Neutrophil (primary cell): Measurements from ENCODE around the gene SLC11A2.

Experiments
- H3K27ac ChIP-seq: fragments of 200-600 bp; sonication (generic); 2 replicates; pipeline ENCODE4 v1.5.1; 2016; ENCODE audit warnings: mild to moderate bottlenecking, moderate library complexity
- H3K27me3 ChIP-seq: fragments of 200-600 bp; sonication (generic); 2 replicates; pipeline ENCODE4 v1.6.0; 2016; ENCODE audit warnings: mild to moderate bottlenecking
- H3K36me3 ChIP-seq: fragments of 200-600 bp; sonication (generic); 2 replicates; pipeline ENCODE4 v1.5.1; 2017
- H3K4me1 ChIP-seq, 2 experiments: fragments of 200-600 bp in 1 of 2; sonication (generic) in 1 of 2; 1 replicate in 1 of 2; 2 replicates in 1 of 2; pipeline versions ENCODE4 v1.5.1 to v1.6.1; 2013 to 2016; ENCODE audit warnings: low read depth in 1 of 2, low read length in 1 of 2, mild to moderate bottlenecking in 1 of 2, moderate library complexity in 1 of 2; ENCODE audit not compliant: control insufficient read depth in 1 of 2, insufficient read depth in 1 of 2
- H3K4me3 ChIP-seq, 2 experiments: fragments of 200-600 bp in 1 of 2; sonication (generic) in 1 of 2; 1 replicate in 1 of 2; 2 replicates in 1 of 2; pipeline ENCODE4 v1.5.1; 2013 to 2016; ENCODE audit warnings: low read depth in 1 of 2, low read length in 1 of 2, mild to moderate bottlenecking in 1 of 2, moderate library complexity in 1 of 2
- H3K9me3 ChIP-seq: fragments of 200-600 bp; sonication (generic); 2 replicates; pipeline ENCODE4 v1.5.1; 2016
- CTCF ChIP-seq: fragments of 200-600 bp; sonication (generic); IDR thresholded peaks from 2 replicates; pipeline ENCODE4 v1.5.1; 2016; ENCODE audit warnings: antibody characterized with exemption

The SLC11A2 gene

DNA sequence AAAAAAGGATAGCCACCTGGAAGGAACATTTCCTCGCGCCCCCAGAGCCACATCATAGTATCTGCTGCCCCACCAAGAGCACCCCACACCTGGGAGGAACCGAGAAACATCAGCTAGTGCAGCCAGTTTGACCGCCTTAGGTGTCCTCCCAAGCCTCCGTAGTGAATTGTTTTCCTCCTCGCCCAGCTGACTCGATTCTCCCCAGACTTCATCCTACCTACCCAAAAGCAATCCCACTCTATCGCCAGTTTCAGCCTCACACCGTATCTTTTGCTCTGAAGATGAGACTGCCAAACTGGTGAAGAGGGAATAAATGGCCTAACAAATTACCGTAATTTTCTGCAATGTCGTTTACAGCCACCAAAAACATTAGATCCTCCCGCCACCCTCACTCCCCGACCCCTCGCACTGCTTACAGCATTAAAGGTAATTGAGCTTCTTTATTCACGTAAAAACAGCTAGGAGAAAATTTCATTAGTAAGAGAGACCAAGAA, 1.2 kb upstream of the SLC11A2 start:
- Histone ChIP-seq H3K27ac (no peak overlapping the region), H3K4me3 (no peak overlapping the region), H3K4me1 (peaks cover 24% of the 10 kb centered on the region in 2 experiments), H3K36me3 (no peaks in the 10 kb centered on the region), H3K9me3 (no peaks in the 10 kb centered on the region), H3K27me3 (peaks cover 6% of the 10 kb centered on the region)
- TF ChIP-seq CTCF, result no peak

DNA sequence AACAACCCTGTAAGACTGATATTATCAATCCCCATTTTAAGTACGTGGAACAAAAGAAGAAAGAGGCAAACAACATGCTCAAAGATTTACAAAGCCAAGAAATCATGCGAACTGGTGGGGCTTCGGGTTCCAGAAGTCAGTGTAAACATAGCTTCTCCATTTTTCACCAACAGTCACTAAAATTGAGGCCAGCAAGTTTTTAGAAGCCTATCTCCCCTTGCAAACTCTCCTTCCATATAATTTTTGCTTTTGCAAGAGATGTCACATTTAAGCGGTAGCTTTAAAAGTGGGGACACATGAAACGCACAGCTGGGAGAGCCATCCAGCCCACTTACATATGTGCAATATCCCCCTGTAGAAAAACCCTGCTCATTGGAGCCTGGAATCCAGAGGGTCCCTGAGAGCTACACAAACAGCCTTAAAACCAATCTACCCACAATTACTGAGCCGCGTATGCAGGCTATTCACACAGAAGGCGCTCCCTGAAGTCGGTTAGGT, 797 bp downstream of the SLC11A2 start:
- H3K27me3 ChIP-seq, result peaks cover 6% of the 10 kb centered on the region
- peaks cover 24 to 29% of the 10 kb centered on the region in 2 experiments for H3K4me1 ChIP-seq
- H3K4me3 ChIP-seq, result peak overlapping the region; percentile 78 to 85
- peak overlapping the region; percentile 12 for H3K27ac ChIP-seq
- no peaks in the 10 kb centered on the region for H3K9me3 ChIP-seq
- no peaks in the 10 kb centered on the region for H3K36me3 ChIP-seq
- TF ChIP-seq CTCF, result no peak

GRCh38 chr12:51023625-51024382, 2.4 kb downstream of the SLC11A2 start:
- no peak for TF ChIP-seq CTCF
- Histone ChIP-seq H3K27me3 (peaks cover 6% of the 10 kb centered on the region), H3K27ac (no peak overlapping the region), H3K36me3 (no peaks in the 10 kb centered on the region), H3K9me3 (no peaks in the 10 kb centered on the region), H3K4me1 (peaks cover 24 to 29% of the 10 kb centered on the region in 2 experiments), H3K4me3 (no peak overlapping the region)

DNA sequence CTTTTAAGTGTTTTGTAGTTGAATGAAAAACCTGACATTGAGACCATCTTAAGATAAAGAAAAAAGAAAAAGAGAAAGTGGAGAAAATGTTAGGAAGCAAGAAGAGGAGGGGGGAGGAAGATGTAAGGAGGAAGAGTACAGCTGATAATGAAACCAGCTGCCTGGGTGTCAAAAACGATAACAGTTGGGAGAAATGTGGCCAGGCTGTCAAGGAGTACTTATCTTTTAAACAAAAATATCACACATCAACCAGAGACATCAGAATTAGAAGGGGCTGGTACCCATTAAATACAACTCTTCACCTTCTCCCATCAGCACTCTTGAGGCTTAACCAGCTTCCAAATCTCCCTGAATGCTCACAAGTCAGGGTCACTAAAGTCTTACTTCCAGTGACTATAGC, 4.5 kb downstream of the SLC11A2 start:
- H3K4me1 ChIP-seq, result peaks cover 23 to 29% of the 10 kb centered on the region in 2 experiments
- no peaks in the 10 kb centered on the region for H3K9me3 ChIP-seq
- H3K27ac ChIP-seq, result peak overlapping the region; percentile 1
- no peaks in the 10 kb centered on the region for H3K36me3 ChIP-seq
- no peak overlapping the region for H3K4me3 ChIP-seq
- no peak for TF ChIP-seq CTCF
- H3K27me3 ChIP-seq, result no peaks in the 10 kb centered on the region

GRCh38 chr12:51020448-51021182, 5.6 kb downstream of the SLC11A2 start:
- no peak overlapping the region for H3K4me3 ChIP-seq
- TF ChIP-seq CTCF, result no peak
- no peaks in the 10 kb centered on the region for H3K36me3 ChIP-seq
- H3K27ac ChIP-seq, result no peak overlapping the region
- H3K9me3 ChIP-seq, result no peaks in the 10 kb centered on the region
- peaks cover 17 to 23% of the 10 kb centered on the region in 2 experiments for H3K4me1 ChIP-seq
- H3K27me3 ChIP-seq, result no peaks in the 10 kb centered on the region
